ENCODE data around the gene GPR142.

GPR142 gene

DNA sequence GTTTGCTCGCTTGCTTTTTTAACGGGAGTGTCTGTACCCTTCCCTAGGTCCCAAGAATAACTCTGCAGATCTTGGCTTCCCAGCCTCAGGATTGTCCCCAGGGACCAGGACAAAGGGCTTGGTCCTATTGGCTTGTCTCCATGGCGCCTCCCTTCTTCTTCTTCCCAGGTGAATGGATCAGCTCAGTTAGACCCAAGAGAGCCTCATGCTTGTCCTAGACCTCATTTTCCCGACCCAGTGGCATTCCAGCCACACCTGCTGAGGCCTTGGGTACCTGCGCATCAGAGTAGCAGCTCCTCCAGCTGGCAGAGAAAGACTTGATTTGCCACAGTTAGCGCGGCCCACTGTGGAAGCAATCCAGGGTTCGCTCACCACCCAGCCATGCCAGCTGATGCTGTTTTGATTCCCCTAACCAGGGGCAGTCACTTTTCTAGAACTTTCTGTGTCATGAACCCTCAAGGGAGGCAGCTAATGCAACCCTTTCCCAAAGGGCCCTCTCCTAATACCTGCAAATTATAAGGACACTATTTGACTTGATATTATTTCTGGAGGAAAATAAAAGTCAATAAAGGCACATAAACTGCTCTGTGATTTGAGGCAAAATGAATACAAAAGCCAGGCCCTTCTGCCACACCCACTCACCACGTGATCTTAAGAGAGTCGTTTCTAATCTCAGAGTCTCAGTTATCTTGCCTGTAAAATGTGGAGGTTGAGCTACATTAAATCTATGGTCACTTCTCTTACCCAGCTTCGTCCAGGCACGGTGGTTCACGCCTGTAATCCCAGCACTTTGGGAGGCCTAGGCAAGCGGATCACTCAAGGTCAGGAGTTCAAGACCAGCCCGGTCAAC is 13.9 kb downstream of the GPR142 start:
- no peak for TF ChIP-seq CTCF (IDR thresholded peaks at IDR 0.05; ENCODE audit: low read depth, low read length)
- no peak for DNase-seq (ENCODE audit: extremely low read depth, low read depth)

DNA sequence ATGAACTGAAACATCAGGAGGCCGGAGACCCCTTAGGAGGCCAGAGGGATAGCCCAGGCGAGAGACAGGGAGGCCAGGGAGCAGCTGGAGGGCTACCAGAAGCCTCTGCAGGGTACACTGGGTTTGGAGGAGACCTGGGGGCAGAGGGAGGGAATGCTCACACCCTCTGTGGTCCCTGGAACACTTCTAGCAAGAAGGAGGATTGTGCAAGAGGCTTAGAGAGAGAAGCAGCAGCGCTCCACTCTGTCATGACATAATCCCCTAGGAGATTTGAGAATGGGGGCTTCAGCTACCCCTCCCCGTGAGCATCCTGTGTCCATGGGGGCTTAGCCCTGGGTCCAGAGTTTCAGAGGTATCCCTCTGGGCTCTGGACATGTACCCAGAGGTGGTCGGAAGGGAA is 15.8 kb downstream of the GPR142 start:
- TF ChIP-seq CTCF (IDR thresholded peaks at IDR 0.05; ENCODE audit: low read depth, low read length), result no peak
- no peak for DNase-seq (ENCODE audit: extremely low read depth, low read depth)

DNA sequence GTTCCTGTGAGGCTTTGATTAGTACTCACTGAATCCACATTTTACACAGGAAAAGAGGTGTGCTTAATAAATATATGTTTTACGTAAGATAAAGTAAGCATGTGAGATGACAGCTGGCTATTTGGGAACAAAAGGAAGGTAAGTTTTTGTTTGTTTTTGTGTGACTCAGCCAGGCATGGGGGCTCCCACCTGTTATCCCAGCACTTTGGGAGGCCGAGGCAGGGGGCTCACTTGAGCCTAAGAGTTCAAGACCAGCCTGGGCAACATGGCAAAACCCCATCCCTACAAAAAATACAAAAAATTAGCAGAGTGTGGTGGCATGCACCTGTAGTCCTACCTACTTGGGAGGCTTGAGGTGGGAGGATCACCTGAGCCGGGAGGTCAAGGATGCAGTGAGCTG is 17.9 kb downstream of the GPR142 start:
- no peak for TF ChIP-seq CTCF (IDR thresholded peaks at IDR 0.05; ENCODE audit: low read depth, low read length)
- DNase-seq (ENCODE audit: extremely low read depth, low read depth), result no peak

DNA sequence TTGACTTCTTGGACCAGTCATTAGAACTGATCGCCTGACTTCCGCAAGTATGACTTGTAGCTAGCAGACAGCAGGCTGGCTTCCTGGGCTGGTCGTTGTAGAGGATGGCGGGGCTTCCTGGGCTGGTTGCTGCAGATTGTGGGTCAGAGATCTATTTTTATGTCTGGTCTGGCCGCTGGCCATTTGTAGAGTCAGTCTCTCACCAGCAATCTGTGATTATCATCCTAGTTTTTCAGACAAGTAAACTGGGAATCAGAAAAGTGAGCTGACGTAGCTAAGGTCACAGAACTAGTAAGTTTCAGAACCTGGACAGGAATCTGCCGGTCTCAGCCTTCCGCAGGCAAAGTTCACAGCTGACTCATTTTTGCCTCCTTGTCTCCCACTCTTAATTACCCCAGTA is 19.1 kb downstream of the GPR142 start:
- no peak for DNase-seq (ENCODE audit: extremely low read depth, low read depth)
- TF ChIP-seq CTCF (IDR thresholded peaks at IDR 0.05; ENCODE audit: low read depth, low read length), result no peak

- TF ChIP-seq CTCF (IDR thresholded peaks at IDR 0.05; ENCODE audit: low read depth, low read length), result no peak
- no peak for DNase-seq (ENCODE audit: extremely low read depth, low read depth)
These were observed 20.3 kb downstream of the GPR142 start for GRCh38 chr17:74387365-74388218.

DNA sequence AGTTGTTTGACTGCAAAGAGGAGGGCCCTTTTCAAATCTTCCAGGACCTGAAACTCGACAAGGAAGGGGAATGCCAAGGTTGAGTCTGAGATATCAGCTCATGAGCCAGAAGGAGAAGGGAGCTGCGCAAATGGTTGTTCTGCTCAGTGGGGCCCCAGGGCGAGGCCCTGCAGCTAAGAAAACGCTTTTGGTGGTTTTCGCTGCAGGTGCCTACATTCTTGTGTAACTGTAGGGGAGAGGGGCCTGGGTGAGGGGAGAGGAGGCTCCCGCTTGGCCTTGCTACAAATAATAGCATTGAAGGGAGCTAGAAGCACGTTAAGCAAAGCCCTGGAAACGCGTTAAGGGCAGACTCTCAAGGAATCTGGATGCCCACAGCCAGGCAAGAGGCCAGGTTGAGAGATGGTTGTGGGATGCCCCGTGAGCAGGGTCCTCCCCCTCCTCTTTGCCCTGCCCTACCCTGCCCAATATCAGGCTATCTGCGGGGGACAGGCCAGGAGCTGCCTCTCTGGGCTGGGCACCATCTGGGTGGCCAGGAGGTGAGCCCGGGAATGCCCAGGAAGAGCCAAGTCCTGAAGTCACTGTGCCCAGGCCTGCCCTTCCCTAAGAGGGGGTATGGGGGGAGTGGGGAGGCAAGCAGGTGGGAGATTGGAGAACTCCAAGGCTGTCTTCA is 21.9 kb downstream of the GPR142 start:
- no peak for TF ChIP-seq CTCF (IDR thresholded peaks at IDR 0.05; ENCODE audit: low read depth, low read length)
- no peak for DNase-seq (ENCODE audit: extremely low read depth, low read depth)

All from AG09319 (cell line).